HFFc6 (cell line): Measurements from ENCODE around the gene HOGA1. TPM values are rescaled to one million over a fixed set of nuclear protein-coding genes. Genes with fewer than 3 reads are reported as not detected.

ENCODE experiments used
- DNase-seq: peaks from one replicate; pipeline ENCODE4 v3.0.0-alpha.2; 2018
- H3K27ac Mint-ChIP-seq: 2 replicates; pipeline ENCODE4 v1.8.0; 2020; ENCODE audit warnings: mild to moderate bottlenecking, mixed read lengths
- H3K27me3 Mint-ChIP-seq: 2 replicates; pipeline ENCODE4 v1.8.0; 2021; ENCODE audit warnings: mild to moderate bottlenecking, moderate library complexity, mixed read lengths; ENCODE audit not compliant: insufficient read depth
- H3K36me3 Mint-ChIP-seq: 2 replicates; pipeline ENCODE4 v1.8.0; 2021; ENCODE audit warnings: low read depth, mixed read lengths
- H3K4me1 Mint-ChIP-seq: 2 replicates; pipeline ENCODE4 v1.8.0; 2020; ENCODE audit warnings: low read depth, mixed read lengths
- H3K4me3 Mint-ChIP-seq: 2 replicates; pipeline ENCODE4 v1.8.0; 2020; ENCODE audit warnings: mild to moderate bottlenecking, moderate library complexity, mixed read lengths
- H3K9me3 Mint-ChIP-seq: 2 replicates; pipeline ENCODE4 v1.8.0; 2020; ENCODE audit warnings: mild to moderate bottlenecking, mixed read lengths
- CTCF ChIP-seq: fragments of 200-600 bp; sonication (generic); IDR thresholded peaks from 2 replicates; pipeline ENCODE4 v1.5.0; 2021; ENCODE audit warnings: antibody characterized with exemption, mild to moderate bottlenecking
- total RNA-seq, 6 experiments: library from RNA; stranded (reverse); fragmentation: NEBNext Ultra II Directional; extraction: Animal tissue kit (Norgen Biotek cat#: 25700); gene quantifications; 2 replicates in 1 of 6; 3 replicates in 5 of 6; pipeline ENCODE4 v1.2.3, GENCODE V29; 2021

Gene HOGA1
- total RNA-seq, 6 experiments from 2014 or later, result 0.26 to 0.66 (median 0.46) TPM

DNA sequence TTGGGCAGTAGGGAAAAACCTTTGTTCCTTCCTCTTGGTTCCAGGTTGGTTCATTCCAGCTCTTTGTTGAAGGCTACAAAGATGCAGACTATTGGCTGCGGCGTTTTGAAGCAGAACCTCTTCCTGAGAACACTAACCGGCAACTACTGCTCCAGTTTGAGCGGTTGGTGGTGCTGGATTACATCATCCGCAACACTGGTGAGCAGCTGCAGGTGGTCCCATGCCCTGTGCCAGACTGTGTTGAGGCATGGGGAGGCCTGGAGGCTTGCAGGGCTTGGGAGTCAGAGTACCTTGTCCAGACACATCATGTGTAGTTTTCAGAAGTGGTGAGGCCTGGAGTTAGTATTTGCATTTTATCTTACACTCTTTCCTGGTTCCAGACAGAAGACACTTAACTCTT lies 72.6 kb downstream of the HOGA1 start:
- Mint-ChIP-seq H3K36me3 (peaks cover 42% of the 10 kb centered on the region), H3K9me3 (no peaks in the 10 kb centered on the region)
- TF ChIP-seq CTCF, result no peak

DNA sequence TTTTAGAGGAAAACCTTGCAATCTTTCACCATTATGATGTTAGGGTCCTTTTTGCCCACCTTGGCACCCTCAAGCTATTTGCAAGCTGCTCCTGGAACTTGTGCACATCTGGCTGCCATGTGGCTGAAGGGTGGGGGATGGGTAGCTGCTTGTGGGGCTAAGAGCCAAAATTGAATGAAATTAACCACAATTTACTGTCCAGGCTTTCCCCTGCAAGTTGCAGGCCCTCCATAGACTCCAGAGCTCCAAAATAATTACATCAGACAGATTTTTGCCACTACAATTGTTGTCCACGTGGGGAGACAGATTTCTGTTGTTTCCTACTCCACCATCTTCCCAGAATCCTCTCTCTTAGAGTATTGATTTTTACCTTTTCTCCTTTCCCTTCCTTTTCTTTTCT lies 75.4 kb downstream of the HOGA1 start:
- Mint-ChIP-seq H3K27me3 (peaks cover 2% of the 10 kb centered on the region), H3K36me3 (peaks cover 42% of the 10 kb centered on the region), H3K4me1 (peaks cover 15% of the 10 kb centered on the region), H3K27ac (peak overlapping the region; percentile 76), H3K9me3 (no peaks in the 10 kb centered on the region), H3K4me3 (no peak overlapping the region)
- no peak for TF ChIP-seq CTCF
- no peak for DNase-seq

More for the DNA sequence above, 72.6 kb downstream of the HOGA1 start:
- DNase-seq, result no peak
- Mint-ChIP-seq H3K4me3 (no peak overlapping the region), H3K27me3 (peaks cover 2% of the 10 kb centered on the region), H3K27ac (no peak overlapping the region; the same call in 1 of the 2 replicates), H3K4me1 (peaks cover 24% of the 10 kb centered on the region)

Other genes with a start within 250 kb of the HOGA1 start
- 1 to 10 TPM; 2.2 to 2.9 (median 2.6) TPM for gene FRAT2, start 249.7 kb upstream of the HOGA1 start, total RNA-seq
- gene RRP12, start 183.0 kb upstream of the HOGA1 start, total RNA-seq, result 10 to 100 TPM; 37.3 to 46.6 (median 42.2) TPM
- 100 to 1,000 TPM; 505 to 594 (median 542) TPM for gene PGAM1, start 158.2 kb upstream of the HOGA1 start, total RNA-seq
- 10 to 100 TPM; 36.2 to 42.8 (median 39.9) TPM for gene EXOSC1, start 138.4 kb upstream of the HOGA1 start, total RNA-seq
- gene ZDHHC16, start 138.2 kb upstream of the HOGA1 start, total RNA-seq, result 10 to 100 TPM; 60.7 to 64.9 (median 63.1) TPM
- gene MMS19, start 86.0 kb upstream of the HOGA1 start, total RNA-seq, result 10 to 100 TPM; 53.8 to 61.2 (median 56.3) TPM
- 10 to 100 TPM; 31.3 to 42.1 (median 34.8) TPM for gene UBTD1, start 85.5 kb upstream of the HOGA1 start, total RNA-seq
- 1 to 10 TPM in 4 of 6 experiments, under 1 TPM in 2; 0.31 to 7.7 (median 6.5) TPM for gene ANKRD2, start 11.6 kb upstream of the HOGA1 start, total RNA-seq
- not detected for gene C10orf62, start 5.3 kb downstream of the HOGA1 start, total RNA-seq
- gene MORN4, start 49.1 kb downstream of the HOGA1 start, total RNA-seq, result 10 to 100 TPM in 3 of 6 experiments, 1 to 10 TPM in 3; 9.4 to 11.3 (median 10.1) TPM
- gene PI4K2A, start 56.3 kb downstream of the HOGA1 start, total RNA-seq, result 10 to 100 TPM; 26.7 to 35.3 (median 31.6) TPM
- gene AVPI1, start 102.9 kb downstream of the HOGA1 start, total RNA-seq, result 10 to 100 TPM; 28.2 to 44.8 (median 39.5) TPM
- gene MARVELD1, start 129.3 kb downstream of the HOGA1 start, total RNA-seq, result 10 to 100 TPM; 76.7 to 94.7 (median 80.9) TPM
- 10 to 100 TPM; 16.6 to 23.0 (median 18.3) TPM for gene ZFYVE27, start 152.7 kb downstream of the HOGA1 start, total RNA-seq
- not detected for gene SFRP5, start 187.6 kb downstream of the HOGA1 start, total RNA-seq